ENCODE results near the gene PLAA.

Gene PLAA

DNA sequence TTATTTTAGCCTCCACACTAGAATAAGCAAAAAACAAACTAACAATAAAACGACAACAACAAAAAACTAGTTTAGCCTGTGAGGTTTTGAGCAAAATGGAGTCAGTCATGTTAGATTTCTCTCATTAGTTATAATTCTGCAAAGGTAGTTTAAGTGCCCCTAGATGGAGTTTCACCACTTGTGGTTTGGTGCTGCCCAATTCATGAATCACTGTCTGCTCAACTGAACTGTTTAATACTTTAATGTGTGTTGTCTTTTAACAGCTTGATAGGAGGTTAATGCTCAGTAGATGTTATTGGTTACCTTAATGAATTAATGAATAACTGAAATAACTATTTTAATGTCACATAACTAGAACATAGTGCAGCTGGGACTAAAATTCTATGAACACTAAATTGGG, 3.5 kb upstream of the PLAA start:
- no peak overlapping the region for H3K4me3 Mint-ChIP-seq
- H3K27ac Mint-ChIP-seq, result no peak overlapping the region
- H3K4me1 Mint-ChIP-seq (ENCODE audit: low read depth in 2 of 2), result peaks cover 20 to 32% of the 10 kb centered on the region in 2 donors
- DNase-seq (no peak), ATAC-seq (replicated peaks) (no peak)
- H3K9me3 Mint-ChIP-seq, result no peaks in the 10 kb centered on the region
- no peaks in the 10 kb centered on the region for H3K27me3 Mint-ChIP-seq
- peaks cover 6% of the 10 kb centered on the region for H3K36me3 Mint-ChIP-seq (ENCODE audit: insufficient read depth)

DNA sequence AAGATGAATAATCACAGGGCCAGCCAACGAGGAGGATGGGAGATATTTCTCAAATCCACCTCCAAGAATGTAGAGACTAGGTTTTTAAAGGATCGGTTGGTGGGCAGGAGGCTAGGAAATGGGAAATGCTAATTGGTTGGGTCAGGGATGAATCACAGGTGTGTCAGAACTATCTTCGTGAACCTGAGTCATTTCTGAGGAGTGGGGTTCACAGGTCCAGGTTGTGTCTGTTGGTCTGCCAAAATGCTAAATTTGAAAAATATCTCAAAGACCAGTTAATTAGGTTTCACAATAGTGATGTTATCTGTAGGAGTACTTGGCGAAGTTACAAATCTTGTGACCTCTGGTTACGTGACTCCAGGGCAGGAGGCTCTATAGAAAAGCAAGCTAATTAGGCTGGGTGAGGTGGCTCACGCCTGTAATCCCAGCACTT, 2.6 kb upstream of the PLAA start:
- DNase-seq, result no peak
- Mint-ChIP-seq H3K36me3 (ENCODE audit: insufficient read depth) (peaks cover 6% of the 10 kb centered on the region), H3K4me3 (no peak overlapping the region), H3K27ac (no peak overlapping the region), H3K27me3 (no peaks in the 10 kb centered on the region), H3K4me1 (ENCODE audit: low read depth in 2 of 2) (peaks cover 18 to 30% of the 10 kb centered on the region in 2 donors), H3K9me3 (no peaks in the 10 kb centered on the region)
- ATAC-seq (replicated peaks), result no peak

DNA sequence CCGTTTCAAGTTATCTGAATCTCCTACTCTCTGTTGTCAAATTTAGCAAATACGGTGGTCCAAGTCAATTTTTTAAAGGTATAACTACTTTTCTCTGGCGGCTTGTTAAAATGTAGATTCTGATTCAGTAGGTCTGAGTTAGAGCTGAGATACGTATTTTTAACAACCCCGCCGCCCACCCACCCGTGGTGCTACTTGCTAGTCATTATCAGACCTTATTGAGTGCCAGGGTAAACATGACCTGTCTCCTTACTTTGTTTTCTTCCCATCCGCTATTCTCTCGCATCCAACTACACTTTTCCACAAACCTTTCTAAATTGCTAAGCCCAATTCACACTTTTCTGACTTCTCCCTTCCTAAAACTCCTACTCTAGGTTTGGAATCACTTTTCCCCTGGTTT, 694 bp upstream of the PLAA start:
- Mint-ChIP-seq H3K27ac (peak overlapping the region; percentile 98 to 99), H3K9me3 (no peaks in the 10 kb centered on the region), H3K4me3 (peak overlapping the region; percentile 87 to 90), H3K36me3 (ENCODE audit: insufficient read depth) (peaks cover 6% of the 10 kb centered on the region), H3K27me3 (no peaks in the 10 kb centered on the region), H3K4me1 (ENCODE audit: low read depth in 2 of 2) (peaks cover 19 to 38% of the 10 kb centered on the region in 2 donors)
- no peak for DNase-seq
- no peak for ATAC-seq (replicated peaks)

DNA sequence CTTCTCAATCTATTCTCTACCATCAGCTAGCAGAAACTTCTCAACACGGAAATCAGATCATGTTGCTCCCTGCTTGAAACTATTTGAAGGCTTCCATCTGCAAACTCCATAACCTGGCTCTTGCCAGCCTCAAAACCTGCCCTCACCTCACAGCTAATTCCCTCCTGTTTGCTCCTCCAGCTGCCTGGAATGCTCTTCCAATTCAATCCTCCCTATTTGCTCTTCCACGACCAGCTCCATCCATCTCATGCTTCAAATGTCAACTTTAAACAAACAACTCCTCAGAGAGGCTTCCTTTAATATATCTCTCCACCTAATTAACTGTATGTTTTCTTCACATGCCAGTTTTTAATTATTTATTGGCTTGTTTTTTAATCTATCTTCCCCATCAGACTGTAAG, 1.5 kb downstream of the PLAA start:
- Mint-ChIP-seq H3K36me3 (ENCODE audit: insufficient read depth) (peaks cover 6% of the 10 kb centered on the region), H3K27ac (peak overlapping the region; percentile 98 to 99), H3K4me3 (peak overlapping the region; percentile 87 to 90), H3K27me3 (no peaks in the 10 kb centered on the region), H3K4me1 (ENCODE audit: low read depth in 2 of 2) (peaks cover 28 to 53% of the 10 kb centered on the region in 2 donors), H3K9me3 (no peaks in the 10 kb centered on the region)
- ATAC-seq (replicated peaks), result no peak
- no peak for DNase-seq

DNA sequence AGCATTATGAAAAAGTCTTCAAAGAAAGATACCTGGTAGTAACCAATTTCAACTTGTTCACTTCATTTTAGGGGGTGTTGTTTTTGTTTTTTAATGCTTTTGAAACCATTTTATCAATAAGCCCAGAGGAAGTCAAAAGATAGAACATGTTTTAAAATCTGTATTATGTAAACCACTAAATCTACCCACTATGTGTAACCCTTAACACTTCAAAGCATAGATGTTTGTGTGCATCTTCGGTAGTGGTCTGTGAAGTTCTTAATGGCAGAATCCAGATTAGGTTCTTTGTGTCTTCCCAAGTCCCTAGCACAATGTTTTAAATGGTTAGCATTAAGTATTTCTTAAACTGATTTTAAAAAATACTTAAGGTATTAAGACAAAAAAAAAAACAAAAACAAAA, 6.3 kb downstream of the PLAA start:
- Mint-ChIP-seq H3K27me3 (no peaks in the 10 kb centered on the region), H3K4me3 (peak overlapping the region in 1 of 2 donors; percentile 1), H3K9me3 (peaks cover 0 to 2% of the 10 kb centered on the region in 2 donors), H3K4me1 (ENCODE audit: low read depth in 2 of 2) (peaks cover 40 to 68% of the 10 kb centered on the region in 2 donors), H3K27ac (peak overlapping the region in 1 of 2 donors; percentile 75), H3K36me3 (ENCODE audit: insufficient read depth) (no peaks in the 10 kb centered on the region)
- no peak for DNase-seq
- peak; percentile 43 for ATAC-seq (replicated peaks)

DNA sequence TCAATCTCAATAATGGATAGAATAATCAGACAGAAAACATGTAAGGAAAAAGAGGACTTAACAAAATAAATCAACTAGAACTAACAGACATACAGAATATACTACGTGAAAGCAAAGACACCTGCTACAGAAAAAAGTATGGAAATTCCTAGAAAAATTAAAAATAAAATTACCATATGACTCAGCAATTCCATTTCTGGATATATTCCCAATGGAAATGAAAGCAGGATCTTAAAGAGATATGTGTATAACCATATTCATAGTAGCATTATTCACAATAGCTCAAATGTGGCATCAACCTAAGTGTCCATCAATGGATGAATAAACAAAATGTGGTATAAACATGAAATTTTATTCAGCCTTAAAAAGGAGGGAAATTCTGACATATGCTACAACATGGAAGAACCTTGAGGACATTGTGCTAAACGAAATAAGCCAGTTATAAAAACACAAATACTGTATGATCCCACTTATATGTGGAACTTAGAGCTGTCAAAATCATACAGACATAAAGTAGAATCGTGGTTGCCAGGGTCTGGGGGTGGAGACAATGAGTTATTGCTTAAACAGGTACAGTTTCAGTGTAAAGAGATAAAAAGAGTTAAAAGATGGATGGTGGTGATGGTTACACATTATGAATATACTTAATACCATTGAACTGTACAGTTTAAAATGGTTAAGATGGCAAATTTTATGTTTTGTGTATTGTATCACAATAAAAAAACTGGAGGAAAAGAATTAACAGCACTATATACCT, 6.9 kb downstream of the PLAA start:
- peak overlapping the region in 1 of 2 donors; percentile 75 for H3K27ac Mint-ChIP-seq
- DNase-seq (no peak), ATAC-seq (replicated peaks) (no peak)
- peaks cover 36 to 68% of the 10 kb centered on the region in 2 donors for H3K4me1 Mint-ChIP-seq (ENCODE audit: low read depth in 2 of 2)
- H3K27me3 Mint-ChIP-seq, result no peaks in the 10 kb centered on the region
- peaks cover 0 to 2% of the 10 kb centered on the region in 2 donors for H3K9me3 Mint-ChIP-seq
- H3K36me3 Mint-ChIP-seq (ENCODE audit: insufficient read depth), result no peaks in the 10 kb centered on the region
- H3K4me3 Mint-ChIP-seq, result peak overlapping the region in 1 of 2 donors; percentile 1

DNA sequence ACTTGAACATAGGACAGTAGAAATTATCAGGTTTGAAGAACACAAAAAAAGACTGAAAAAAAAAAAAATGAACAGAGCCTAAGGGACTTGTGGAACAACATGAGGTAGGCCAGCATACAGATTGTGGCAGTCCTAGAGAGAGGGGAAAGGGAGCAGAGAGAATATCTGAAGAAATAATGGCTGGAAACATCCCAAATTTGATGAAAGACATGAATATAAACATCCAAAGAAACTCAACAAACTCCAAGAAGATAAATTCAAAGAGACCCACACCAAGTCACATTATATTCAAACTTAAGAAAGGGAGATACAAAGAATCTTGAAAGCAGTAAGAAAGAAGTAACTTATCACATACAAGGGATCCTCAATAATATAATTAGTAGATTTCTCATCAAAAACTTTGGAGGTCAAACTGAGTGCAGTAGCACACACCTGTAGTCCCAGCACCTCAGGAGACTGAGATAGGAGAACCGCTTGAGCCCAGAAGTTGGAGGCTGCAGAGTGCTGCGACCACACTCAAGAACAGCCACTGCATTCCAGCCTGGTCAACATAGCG, 9.1 kb downstream of the PLAA start:
- ATAC-seq (replicated peaks) (no peak), DNase-seq (no peak)
- Mint-ChIP-seq H3K27me3 (no peaks in the 10 kb centered on the region), H3K9me3 (peaks cover 0 to 2% of the 10 kb centered on the region in 2 donors), H3K36me3 (ENCODE audit: insufficient read depth) (peaks cover 14% of the 10 kb centered on the region), H3K27ac (no peak overlapping the region), H3K4me1 (ENCODE audit: low read depth in 2 of 2) (peaks cover 32 to 56% of the 10 kb centered on the region in 2 donors), H3K4me3 (no peak overlapping the region)

DNA sequence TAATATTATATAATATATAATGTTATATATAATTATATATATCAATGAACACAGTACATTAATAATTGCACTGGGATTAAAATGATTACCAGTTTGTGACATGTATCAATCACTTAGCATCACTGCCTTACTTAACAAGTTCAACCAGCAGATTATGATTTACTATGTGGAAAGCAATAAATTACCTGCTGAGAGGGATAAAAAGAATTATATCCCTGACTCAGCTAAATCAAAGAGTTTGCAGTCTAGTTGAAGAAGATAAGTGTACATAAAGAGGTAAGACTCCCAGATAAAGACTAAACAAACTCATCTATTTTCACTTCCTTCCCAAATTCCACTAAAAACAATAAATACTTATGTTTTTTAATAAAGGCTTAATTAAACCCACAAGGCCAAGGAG, 11.2 kb downstream of the PLAA start:
- H3K9me3 Mint-ChIP-seq, result peaks cover 0 to 2% of the 10 kb centered on the region in 2 donors

DNA sequence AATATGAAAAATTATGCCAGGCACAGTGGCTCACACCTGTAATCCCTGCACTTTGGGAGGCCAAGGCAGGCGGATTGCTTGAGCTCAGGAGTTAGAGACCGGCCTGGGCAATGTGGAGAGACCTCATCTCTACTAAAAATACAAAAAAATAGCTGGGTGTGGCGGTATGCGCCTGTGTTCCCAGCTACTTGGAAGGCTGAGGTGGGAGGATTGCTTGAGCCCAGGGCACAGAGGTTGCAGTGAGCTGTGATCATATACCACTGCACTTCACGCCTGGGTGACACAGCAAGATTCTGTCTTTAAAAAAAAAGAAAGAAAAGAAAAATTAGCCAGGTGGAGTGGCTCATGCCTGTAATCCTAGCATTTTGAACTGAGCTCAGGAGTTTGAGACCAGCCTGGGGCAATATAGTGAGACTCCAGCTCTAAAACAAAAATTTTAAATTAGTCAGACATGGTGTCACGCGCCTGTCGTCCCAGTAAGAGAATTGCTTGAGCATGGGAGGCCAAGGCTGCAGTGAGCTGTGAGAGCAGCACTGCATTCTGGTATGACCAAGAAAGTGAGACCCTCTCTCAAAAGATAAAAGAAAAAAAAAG, 18.0 kb downstream of the PLAA start:
- Mint-ChIP-seq H3K9me3 (no peaks in the 10 kb centered on the region), H3K36me3 (ENCODE audit: insufficient read depth) (peaks cover 71% of the 10 kb centered on the region), H3K4me3 (no peak overlapping the region), H3K27me3 (no peaks in the 10 kb centered on the region), H3K27ac (no peak overlapping the region), H3K4me1 (ENCODE audit: low read depth in 2 of 2) (peaks cover 3 to 12% of the 10 kb centered on the region in 2 donors)
- DNase-seq (no peak), ATAC-seq (replicated peaks) (no peak)

More for the DNA sequence above, 11.2 kb downstream of the PLAA start:
- ATAC-seq (replicated peaks), result no peak
- peaks cover 25 to 48% of the 10 kb centered on the region in 2 donors for H3K4me1 Mint-ChIP-seq (ENCODE audit: low read depth in 2 of 2)
- DNase-seq, result no peak
- H3K36me3 Mint-ChIP-seq (ENCODE audit: insufficient read depth), result peaks cover 26% of the 10 kb centered on the region
- H3K27ac Mint-ChIP-seq, result peak overlapping the region in 1 of 2 donors; percentile 13
- H3K27me3 Mint-ChIP-seq, result no peaks in the 10 kb centered on the region
- no peak overlapping the region for H3K4me3 Mint-ChIP-seq

DNA sequence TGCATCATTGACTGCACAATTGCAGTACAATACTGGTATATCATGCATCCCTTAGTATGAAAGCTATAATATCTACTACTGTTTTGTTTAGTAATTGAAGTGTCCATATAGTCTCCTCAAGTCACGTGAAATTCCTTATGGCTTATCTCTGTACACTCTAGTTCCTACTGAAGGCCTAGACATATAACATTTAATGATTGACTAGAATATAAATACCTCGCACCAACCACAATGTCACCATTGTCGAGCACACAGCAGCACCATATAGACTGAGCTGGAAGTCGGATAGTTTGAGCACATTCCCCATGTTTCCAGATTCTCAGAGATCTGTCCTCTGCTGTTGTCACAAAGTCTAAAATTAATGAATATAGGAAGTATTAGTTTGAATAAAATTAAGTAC, 21.4 kb downstream of the PLAA start:
- Mint-ChIP-seq H3K4me1 (ENCODE audit: low read depth in 2 of 2) (peaks cover 0 to 4% of the 10 kb centered on the region in 2 donors), H3K4me3 (no peak overlapping the region), H3K27me3 (no peaks in the 10 kb centered on the region), H3K9me3 (no peaks in the 10 kb centered on the region), H3K36me3 (ENCODE audit: insufficient read depth) (peaks cover 80% of the 10 kb centered on the region), H3K27ac (peak overlapping the region in 1 of 2 donors; percentile 20)
- ATAC-seq (replicated peaks) (no peak), DNase-seq (no peak)

DNA sequence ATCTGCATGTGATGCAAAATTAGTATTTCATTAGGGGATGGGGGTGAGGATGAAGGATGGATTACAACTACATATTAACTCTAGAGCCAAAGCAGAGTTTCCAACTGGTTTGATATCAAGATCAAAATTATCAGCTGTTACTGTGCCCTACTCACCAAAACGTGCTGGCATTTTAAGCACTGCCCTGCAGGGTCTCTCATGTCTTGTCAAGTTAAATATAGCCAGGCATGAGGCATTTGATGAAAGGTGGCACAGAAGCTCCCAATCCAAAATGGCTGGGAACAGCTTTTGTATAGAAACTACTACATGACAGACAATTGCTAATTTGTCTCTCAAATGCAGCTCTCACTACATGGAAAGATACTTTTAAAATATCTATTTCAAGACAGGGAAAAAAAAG, 27.3 kb downstream of the PLAA start:
- H3K4me1 Mint-ChIP-seq (ENCODE audit: low read depth in 2 of 2), result peaks cover 0 to 4% of the 10 kb centered on the region in 2 donors
- no peaks in the 10 kb centered on the region for H3K9me3 Mint-ChIP-seq
- no peaks in the 10 kb centered on the region for H3K27me3 Mint-ChIP-seq
- ATAC-seq (replicated peaks) (no peak), DNase-seq (no peak)
- no peak overlapping the region for H3K27ac Mint-ChIP-seq
- no peak overlapping the region for H3K4me3 Mint-ChIP-seq
- H3K36me3 Mint-ChIP-seq (ENCODE audit: insufficient read depth), result peaks cover 82% of the 10 kb centered on the region

DNA sequence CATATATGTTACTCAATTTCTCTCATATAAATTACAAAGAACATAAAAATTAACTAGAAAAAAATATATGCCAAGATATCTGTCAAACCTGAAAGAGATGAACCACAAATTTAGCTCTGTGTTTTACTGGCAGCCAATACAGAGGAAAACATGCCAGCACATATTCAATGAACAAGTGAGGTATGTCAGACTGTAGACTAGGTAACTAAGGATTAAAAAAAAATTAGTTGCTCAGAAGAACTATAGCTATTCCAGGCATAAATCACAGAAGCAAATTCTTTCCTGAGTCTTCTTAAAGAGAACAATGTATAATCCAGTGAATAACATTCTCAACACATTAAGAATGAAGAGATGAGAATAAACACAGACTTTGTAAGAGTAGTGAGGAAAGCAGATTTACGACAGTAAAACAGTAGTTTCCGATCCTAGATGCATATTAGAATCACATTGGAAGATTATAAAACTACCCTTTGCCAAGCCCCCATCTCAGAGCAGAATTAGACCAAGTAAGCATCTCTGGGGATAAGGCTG, 33.8 kb downstream of the PLAA start:
- Mint-ChIP-seq H3K9me3 (no peaks in the 10 kb centered on the region), H3K4me1 (ENCODE audit: low read depth in 2 of 2) (no peaks in the 10 kb centered on the region), H3K27me3 (no peaks in the 10 kb centered on the region), H3K4me3 (no peak overlapping the region), H3K27ac (no peak overlapping the region), H3K36me3 (ENCODE audit: insufficient read depth) (peaks cover 57% of the 10 kb centered on the region)
- ATAC-seq (replicated peaks) (no peak), DNase-seq (no peak)

DNA sequence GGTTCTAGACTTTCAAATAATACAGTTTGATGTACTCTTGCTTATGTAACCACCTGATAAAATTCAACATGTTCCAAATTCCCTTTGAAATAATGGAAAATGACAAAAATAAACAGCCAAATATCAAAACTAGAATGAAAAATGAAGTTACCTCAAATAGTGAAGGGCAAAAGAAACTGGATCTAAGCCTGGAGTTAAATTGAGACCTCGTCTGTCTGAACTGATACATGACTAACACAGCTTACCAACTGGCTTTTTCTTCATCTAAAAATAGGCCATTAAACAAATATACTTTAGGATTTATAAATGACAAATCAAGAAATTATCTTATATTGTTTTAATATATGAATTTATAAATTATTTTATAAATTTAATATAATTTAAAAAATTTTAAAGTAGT, 42.4 kb downstream of the PLAA start:
- Mint-ChIP-seq H3K9me3 (no peaks in the 10 kb centered on the region), H3K27me3 (no peaks in the 10 kb centered on the region), H3K4me1 (ENCODE audit: low read depth in 2 of 2) (no peaks in the 10 kb centered on the region), H3K27ac (peak overlapping the region in 1 of 2 donors; percentile 65), H3K4me3 (no peak overlapping the region), H3K36me3 (ENCODE audit: insufficient read depth) (peaks cover 48% of the 10 kb centered on the region)
- DNase-seq (no peak), ATAC-seq (replicated peaks) (no peak)
